Glutamatergic neuron (in vitro differentiated cells): ENCODE data around the gene DUSP14. TPM values are rescaled to one million over a fixed set of nuclear protein-coding genes. Genes with fewer than 3 reads are reported as not detected.
A peak's percentile ranks its signal among the peaks of the same experiment; 100 is the strongest.

Experiments used
- DNase-seq: peaks from one replicate; pipeline ENCODE4 v3.0.0; 2022
- H3K27ac Mint-ChIP-seq: one replicate; pipeline ENCODE4 v1.8.0; 2020; ENCODE audit warnings: mild to moderate bottlenecking, mixed read lengths, inconsistent platforms; ENCODE audit not compliant: unreplicated experiment
- H3K27me3 Mint-ChIP-seq: one replicate; pipeline ENCODE4 v1.8.0; 2020; ENCODE audit warnings: mild to moderate bottlenecking, moderate library complexity, mixed read lengths, inconsistent platforms; ENCODE audit not compliant: unreplicated experiment
- H3K36me3 Mint-ChIP-seq: one replicate; pipeline ENCODE4 v1.8.0; 2020; ENCODE audit warnings: mild to moderate bottlenecking, mixed read lengths, inconsistent platforms; ENCODE audit not compliant: unreplicated experiment
- H3K4me1 Mint-ChIP-seq: one replicate; pipeline ENCODE4 v1.8.0; 2020; ENCODE audit warnings: mild to moderate bottlenecking, low read depth, mixed read lengths, inconsistent platforms; ENCODE audit not compliant: unreplicated experiment
- H3K4me3 Mint-ChIP-seq: one replicate; pipeline ENCODE4 v1.8.0; 2020; ENCODE audit warnings: mild to moderate bottlenecking, mixed read lengths, inconsistent platforms; ENCODE audit not compliant: unreplicated experiment
- H3K9me3 Mint-ChIP-seq: one replicate; pipeline ENCODE4 v1.8.0; 2020; ENCODE audit warnings: mild to moderate bottlenecking, moderate library complexity, mixed read lengths, inconsistent platforms; ENCODE audit not compliant: unreplicated experiment
- CTCF ChIP-seq: fragments of 200-600 bp; sonication (generic); IDR thresholded peaks from one replicate; pipeline ENCODE4 v1.5.0; 2021; ENCODE audit not compliant: partially characterized antibody, unreplicated experiment
- total RNA-seq: library from RNA; stranded (reverse); fragmentation: NEBNext Ultra II Directional; extraction: Animal tissue kit (Norgen Biotek cat#: 25700); gene quantifications from one replicate; pipeline ENCODE4 v1.2.1, GENCODE V29; 2021; ENCODE audit not compliant: unreplicated experiment

The DUSP14 gene
- total RNA-seq, 1 donor from 2014 or later = 10.0 TPM

- H3K4me1 Mint-ChIP-seq = peaks cover 13% of the 10 kb centered on the region
- no peak for TF ChIP-seq CTCF
- H3K4me3 Mint-ChIP-seq = peak overlapping the region; percentile 95
- H3K27ac Mint-ChIP-seq = peak overlapping the region; percentile 78
- peaks cover 15% of the 10 kb centered on the region for H3K27me3 Mint-ChIP-seq
- DNase-seq = no peak
- peaks cover 5% of the 10 kb centered on the region for H3K9me3 Mint-ChIP-seq
- peaks cover under 1% of the 10 kb centered on the region for H3K36me3 Mint-ChIP-seq
These were observed 1.2 kb downstream of the DUSP14 start for GRCh38 chr17:37490638-37491614.

GRCh38 chr17:37492167-37492566, 2.5 kb downstream of the DUSP14 start:
- Mint-ChIP-seq H3K27me3 (peaks cover 16% of the 10 kb centered on the region), H3K9me3 (peaks cover 5% of the 10 kb centered on the region), H3K36me3 (no peaks in the 10 kb centered on the region), H3K27ac (no peak overlapping the region), H3K4me3 (no peak overlapping the region), H3K4me1 (peaks cover 13% of the 10 kb centered on the region)
- DNase-seq = no peak
- no peak for TF ChIP-seq CTCF

GRCh38 chr17:37493249-37494027, 3.7 kb downstream of the DUSP14 start:
- no peak overlapping the region for H3K27ac Mint-ChIP-seq
- TF ChIP-seq CTCF = no peak
- no peak for DNase-seq
- H3K9me3 Mint-ChIP-seq = peaks cover 5% of the 10 kb centered on the region
- peaks cover 13% of the 10 kb centered on the region for H3K27me3 Mint-ChIP-seq
- no peak overlapping the region for H3K4me3 Mint-ChIP-seq
- no peaks in the 10 kb centered on the region for H3K36me3 Mint-ChIP-seq
- H3K4me1 Mint-ChIP-seq = peaks cover 9% of the 10 kb centered on the region

GRCh38 chr17:37494401-37494831, 4.7 kb downstream of the DUSP14 start:
- no peak for TF ChIP-seq CTCF

More at GRCh38 chr17:37494401-37494831, 4.7 kb downstream of the DUSP14 start:
- Mint-ChIP-seq H3K9me3 (peaks cover 3% of the 10 kb centered on the region), H3K36me3 (no peaks in the 10 kb centered on the region), H3K4me3 (no peak overlapping the region), H3K27ac (no peak overlapping the region), H3K4me1 (peaks cover 9% of the 10 kb centered on the region), H3K27me3 (peaks cover 12% of the 10 kb centered on the region)
- DNase-seq = no peak
